AG08396 (cell line): ENCODE results near the gene STAG1.
"Not testable (repeated sequence)": the region's sequence is repeated elsewhere in the genome, so short reads cannot be mapped to it uniquely, and the experiment has no call there.

Experiments used
- DNase-seq: peaks from one replicate; pipeline ENCODE4 v3.0.0; 2012; ENCODE audit warnings: low spot score, mixed read lengths

Gene STAG1

GRCh38 chr3:136586580-136586979, 165.6 kb downstream of the STAG1 start:
- no peak for DNase-seq

DNA sequence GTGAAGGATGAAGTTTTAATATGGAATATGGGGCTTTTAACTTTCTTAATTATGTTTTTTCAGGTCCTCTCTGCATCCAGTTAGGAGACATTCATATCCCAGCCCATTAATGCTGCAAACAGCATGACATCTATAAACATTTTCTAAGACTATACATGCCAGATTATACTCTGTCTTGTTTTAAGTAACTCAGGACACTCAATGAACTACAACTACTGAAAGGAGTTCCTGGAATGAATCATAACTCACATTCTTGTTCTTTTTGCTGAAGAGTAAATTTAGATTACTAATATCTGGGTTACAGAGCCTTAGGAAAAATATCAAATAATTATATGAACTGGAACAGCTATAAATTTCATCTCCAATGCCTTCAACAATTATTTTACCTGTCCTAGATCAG, 167.4 kb downstream of the STAG1 start:
- DNase-seq = peak; percentile 12

- no peak for DNase-seq
These were observed 168.4 kb downstream of the STAG1 start for GRCh38 chr3:136583823-136584222.

GRCh38 chr3:136577791-136578190, 174.4 kb downstream of the STAG1 start:
- DNase-seq = no peak

GRCh38 chr3:136576279-136577009, 175.7 kb downstream of the STAG1 start:
- no peak for DNase-seq

DNA sequence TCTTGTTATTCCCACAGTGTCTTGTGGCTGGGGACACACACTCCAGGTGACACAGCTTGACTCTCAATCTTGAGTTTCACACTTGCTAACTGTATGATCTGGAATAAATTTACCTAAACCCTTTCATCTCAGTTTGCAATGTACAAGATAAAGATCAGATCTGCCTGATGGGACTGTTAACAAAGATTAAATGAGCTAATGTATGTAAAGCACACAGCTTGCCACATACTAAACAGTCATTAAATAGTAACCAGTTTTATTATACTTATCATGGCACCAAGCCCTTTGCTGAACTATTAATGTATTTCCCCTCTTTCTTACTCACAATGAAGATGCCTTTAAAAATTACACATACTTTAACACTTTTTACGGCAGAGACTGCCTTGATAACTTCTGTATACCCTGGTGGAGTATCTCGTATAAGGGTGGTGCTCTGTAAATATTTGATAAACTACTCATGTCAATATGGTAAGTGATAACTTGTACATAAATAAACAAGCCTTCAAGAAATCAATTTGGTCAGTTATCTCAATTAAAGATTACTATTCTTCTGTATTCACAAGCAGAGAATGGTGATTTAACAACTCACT, 184.5 kb downstream of the STAG1 start:
- DNase-seq = no peak

DNA sequence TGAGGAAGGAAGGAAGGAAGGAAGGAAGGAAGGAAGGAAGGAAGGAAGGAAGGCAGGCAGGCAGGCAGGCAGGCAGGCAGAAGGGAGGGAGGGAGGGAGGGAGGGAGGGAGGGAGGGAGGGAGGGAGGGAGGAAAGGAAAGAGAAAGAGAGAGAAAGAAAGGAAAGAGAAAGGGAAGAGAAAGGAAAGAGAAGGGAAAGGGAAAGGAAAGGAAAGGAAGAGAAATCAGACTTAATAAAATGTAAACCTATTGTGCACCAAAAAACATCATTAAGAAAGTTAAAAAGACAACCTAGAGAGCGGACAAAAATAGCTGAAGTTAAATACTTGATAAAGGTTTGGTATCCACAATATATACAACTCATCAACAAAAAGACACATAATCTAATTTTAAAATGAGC, 187.2 kb downstream of the STAG1 start:
- DNase-seq = not testable (repeated sequence)

DNA sequence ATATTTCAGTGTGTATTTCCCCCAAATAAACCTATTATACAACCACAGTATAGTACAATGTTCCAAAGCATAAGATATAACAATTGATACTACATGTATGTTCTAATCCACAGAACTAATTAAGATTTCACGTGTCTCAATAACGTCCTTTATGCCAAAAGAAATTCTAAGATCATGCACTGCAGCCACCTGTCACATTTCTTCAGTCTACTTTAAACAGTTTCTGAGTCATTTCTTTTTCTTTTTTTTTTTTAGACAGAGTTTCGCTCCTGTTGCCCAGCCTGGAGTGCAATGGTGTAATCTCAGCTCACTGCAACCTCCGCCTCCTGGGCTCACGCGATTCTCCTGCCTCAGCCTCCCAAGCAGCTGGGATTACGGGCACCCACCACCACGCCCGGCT, 190.2 kb downstream of the STAG1 start:
- no peak for DNase-seq

DNA sequence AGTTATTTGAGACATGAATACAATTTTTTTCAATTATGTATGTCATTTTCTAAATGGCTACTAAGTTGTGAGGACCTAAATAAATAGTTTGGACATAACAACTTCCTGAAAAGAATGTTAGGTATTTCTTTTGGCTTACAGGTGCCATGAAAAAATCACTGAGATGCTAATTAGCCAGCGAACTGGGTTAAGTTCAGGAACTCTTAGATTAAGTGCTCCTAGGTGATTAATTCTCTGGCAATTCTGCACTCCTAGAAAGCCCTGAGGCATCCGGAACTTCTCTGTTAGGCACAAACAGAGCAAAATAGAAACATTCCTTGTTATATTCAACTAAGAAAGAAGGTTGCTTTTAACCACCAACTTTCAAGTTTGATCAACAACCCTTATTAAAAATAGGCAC, 192.3 kb downstream of the STAG1 start:
- DNase-seq = no peak

DNA sequence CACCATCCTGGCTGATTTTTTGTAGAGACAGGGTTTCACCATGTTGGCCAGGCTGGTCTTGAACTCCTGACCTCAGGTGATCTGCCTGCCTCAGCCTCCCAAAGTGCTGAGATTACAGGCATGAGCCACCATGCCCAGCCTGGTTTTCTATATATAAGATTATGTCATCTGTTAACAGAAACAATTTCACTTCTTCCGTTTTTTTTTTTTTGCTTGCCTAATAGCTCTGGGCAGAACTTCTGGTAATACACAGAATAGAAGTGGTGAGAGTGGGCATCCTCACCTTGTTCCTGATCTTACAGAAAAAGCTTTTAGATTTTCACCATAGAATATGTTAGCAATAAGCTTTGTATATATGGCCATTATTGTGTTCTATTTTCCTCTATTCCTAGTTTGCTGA, 202.7 kb downstream of the STAG1 start:
- DNase-seq = not testable (repeated sequence)

GRCh38 chr3:136547293-136547692, 204.9 kb downstream of the STAG1 start:
- no peak for DNase-seq

DNA sequence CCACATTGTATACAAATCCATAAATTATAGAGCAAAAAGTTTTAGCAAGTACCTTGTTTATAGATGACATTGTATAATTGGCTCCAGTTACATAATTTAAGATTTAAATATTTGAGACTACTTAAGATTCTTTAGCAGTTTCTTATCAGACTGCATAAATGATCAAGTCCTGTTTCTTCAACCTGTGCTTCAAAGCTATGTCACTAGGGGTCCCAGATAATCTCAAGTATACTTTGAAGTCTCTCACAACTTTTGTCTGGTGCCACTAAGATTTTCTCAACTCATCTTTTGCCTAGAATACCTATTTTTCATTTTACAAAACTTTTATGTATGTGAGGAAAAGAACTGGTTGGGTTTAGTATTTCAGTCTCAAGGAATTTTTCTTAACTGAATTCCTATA, 205.5 kb downstream of the STAG1 start:
- DNase-seq = no peak

DNA sequence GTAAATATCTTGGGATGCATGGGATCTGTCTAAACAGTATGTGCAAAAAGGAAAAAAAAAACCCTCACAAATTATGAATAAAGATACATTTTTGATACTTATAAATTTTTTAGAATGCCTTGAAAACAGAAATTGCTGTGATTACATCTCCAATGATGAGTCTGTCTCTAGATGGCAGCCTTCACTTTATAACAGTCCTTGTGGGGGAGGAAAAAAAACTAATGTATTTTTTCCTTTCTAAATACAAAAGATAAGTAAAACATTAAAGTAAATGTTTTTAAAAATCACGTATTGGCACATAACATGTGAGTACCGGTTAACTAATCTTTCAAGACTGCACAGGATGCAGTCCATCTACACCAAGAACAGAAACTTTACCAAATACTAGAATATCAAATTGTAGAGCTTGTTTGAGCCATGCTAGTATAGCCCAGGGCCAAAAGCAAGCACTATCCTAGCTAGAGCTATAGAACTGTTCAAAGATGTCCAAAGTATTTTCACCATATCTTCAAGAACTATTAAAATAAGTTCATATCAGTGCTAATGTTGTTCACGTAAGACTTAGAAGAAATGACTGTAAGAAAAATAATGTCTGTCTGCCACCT, 206.4 kb downstream of the STAG1 start:
- no peak for DNase-seq

GRCh38 chr3:136544532-136544931, 207.6 kb downstream of the STAG1 start:
- DNase-seq = no peak

GRCh38 chr3:136543385-136543784, 208.8 kb downstream of the STAG1 start:
- no peak for DNase-seq

- DNase-seq = no peak
These were observed 216.3 kb downstream of the STAG1 start for GRCh38 chr3:136535906-136536305.

DNA sequence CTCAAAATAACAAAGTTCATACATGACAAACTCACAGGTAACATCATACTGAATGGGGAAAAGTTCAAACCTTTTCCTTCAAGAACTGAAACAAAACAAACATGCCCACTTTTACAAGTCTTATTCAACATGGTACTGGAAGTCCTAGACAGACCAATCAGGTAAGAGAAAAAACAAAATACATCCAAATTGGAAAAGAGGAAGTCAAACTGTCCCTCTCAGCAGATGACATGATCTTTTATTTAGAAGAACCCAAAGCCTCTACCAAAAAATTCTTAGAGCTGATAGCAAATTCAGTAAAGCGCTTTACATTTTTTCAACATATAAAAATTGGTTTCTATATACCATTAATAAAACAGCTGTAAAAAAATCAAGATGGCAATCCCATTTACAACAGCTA, 219.4 kb downstream of the STAG1 start:
- no peak for DNase-seq

DNA sequence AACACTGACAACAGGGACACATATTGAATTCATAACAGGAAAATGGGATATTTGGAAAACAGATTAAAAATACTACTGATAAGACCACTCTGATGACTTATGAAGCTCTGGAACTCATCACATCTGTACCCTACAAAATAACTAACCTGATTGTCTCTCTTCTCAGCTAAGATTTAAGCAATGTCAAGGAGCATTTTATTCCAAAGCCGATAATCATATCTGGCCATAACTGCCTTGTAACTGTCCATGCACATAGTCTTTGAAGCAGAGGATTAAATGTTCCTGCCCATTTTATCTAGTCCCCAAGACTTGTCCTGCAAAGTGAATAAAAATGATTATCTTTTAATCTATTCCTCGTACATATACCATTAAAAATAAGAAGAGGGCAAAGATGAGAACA, 234.1 kb downstream of the STAG1 start:
- no peak for DNase-seq

DNA sequence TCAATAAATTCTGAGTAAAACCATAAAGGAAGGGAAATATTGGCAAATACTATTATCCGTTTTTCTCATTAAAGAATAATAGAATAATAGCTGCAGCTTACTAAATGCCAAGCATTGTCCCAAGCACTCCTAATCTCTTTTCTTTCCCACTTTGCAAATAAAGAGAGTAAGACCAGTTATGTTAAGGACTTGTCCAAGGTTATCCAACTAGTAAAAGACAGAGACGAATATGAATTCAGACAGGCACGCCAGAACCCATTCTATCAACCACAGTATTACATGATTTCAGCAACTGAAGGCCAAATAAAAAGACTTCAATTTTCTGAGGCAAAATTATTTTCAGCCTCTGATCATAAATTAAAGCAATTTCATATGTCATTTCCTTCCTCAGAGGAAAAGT, 235.5 kb downstream of the STAG1 start:
- no peak for DNase-seq

GRCh38 chr3:136516095-136516494, 236.1 kb downstream of the STAG1 start:
- DNase-seq = no peak

- DNase-seq = not testable (repeated sequence)
These were observed 237.6 kb downstream of the STAG1 start for GRCh38 chr3:136514533-136514932.

DNA sequence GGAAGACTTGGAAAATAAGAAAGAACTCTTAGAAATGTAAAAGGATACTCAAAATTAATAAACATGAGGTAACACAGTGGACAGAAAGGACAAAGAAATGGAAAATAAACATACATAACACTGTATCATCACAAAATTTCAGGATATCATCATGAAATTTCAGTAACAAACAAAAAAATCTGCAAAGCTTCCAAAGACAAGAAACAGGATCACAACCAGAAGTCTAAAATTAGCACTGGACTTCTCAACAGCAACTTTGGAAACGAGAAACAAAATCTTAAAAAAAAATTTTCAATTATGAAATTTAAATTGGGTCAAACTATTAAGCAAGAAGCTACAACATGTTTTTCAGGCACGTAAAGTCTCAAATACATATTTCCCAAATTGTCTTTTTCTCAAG, 238.8 kb downstream of the STAG1 start:
- DNase-seq = no peak

DNA sequence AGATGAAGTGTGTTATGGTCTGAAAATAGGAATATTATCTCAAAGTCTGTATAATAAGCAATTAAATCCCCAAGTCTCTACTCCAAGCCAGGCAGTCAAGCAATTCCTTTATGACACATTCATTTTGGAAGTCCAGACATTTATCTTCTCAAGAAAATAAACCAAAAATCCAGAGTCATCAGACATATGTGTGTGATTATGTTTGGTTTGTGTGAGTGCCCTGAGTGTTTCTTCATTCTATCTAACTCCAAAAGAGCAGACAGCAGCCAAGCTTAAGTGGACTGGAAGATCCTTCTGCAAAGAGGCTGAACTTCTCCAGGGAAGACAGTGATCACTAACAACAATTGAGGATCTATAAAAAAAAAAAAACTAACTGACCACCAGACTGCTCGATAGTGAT, 239.8 kb downstream of the STAG1 start:
- DNase-seq = peak; percentile 8

GRCh38 chr3:136505676-136506075, 246.5 kb downstream of the STAG1 start:
- DNase-seq = no peak
